ENCODE results near the gene CBX7. TPM values are rescaled to one million over a fixed set of nuclear protein-coding genes. Genes with fewer than 3 reads are reported as not detected.

Gene CBX7
- total and polyA plus RNA-seq, 2 of the 8 experiments (the other 6 are each of a cell fraction or from before 2014, with no cell fraction given), result 6.9 to 8.7 TPM

- no peak for TF ChIP-seq SP1 (IDR thresholded peaks at IDR 0.05; ENCODE audit: low read depth, low read length)
- TF ChIP-seq HDAC6 (IDR thresholded peaks at IDR 0.05; ENCODE audit: low read depth, low read length), result no peak
Observed at GRCh38 chr22:39081598-39081997, 70.9 kb downstream of the CBX7 start (continued).
